Pancreas (tissue), 10 donors: ENCODE data around the gene HCST. TPM values are rescaled to one million over a fixed set of nuclear protein-coding genes. Genes with fewer than 3 reads are reported as not detected.
"Not testable (repeated sequence)": the region's sequence is repeated elsewhere in the genome, so short reads cannot be mapped to it uniquely, and the experiment has no call there.

ENCODE experiments used
- ATAC-seq, 4 donors: fragments of 200-7000 bp; cut with Tn5 transposase; one replicate each; pipeline versions ENCODE4 v1.8.0 to v1.9.1; 2020; ENCODE audit warnings: mild to moderate bottlenecking in 4 of 4, moderate library complexity in 4 of 4
- DNase-seq, 6 donors: peaks; one replicate each; pipeline ENCODE4 v3.0.0-alpha.2; 2020
- FAIRE-seq: peaks from 2 replicates; lab custom pipeline; 2012; peaks lifted over from hg19 to GRCh38; lab: Jason Lieb, UNC
- H3K27ac ChIP-seq, 4 donors: fragments of 200-600 bp; sonication (generic); 1 replicate in 3 of 4; 2 replicates in 1 of 4; pipeline versions ENCODE4 v1.5.0 to v1.8.0; 2020
- H3K27me3 ChIP-seq, 4 donors: fragments of 200-600 bp; one replicate each; pipeline ENCODE4 v1.8.0; 2021
- H3K36me3 ChIP-seq, 3 donors: fragments of 200-600 bp; sonication (generic) in 1 of 3; one replicate each; pipeline versions ENCODE4 v1.5.0 to v1.8.0; 2020 to 2021
- H3K4me1 ChIP-seq, 3 donors: fragments of 200-600 bp; one replicate each; pipeline ENCODE4 v1.8.0; 2021
- H3K4me3 ChIP-seq, 4 donors: fragments of 200-600 bp; sonication (generic) in 2 of 4; one replicate each; pipeline versions ENCODE4 v1.5.0 to v1.8.0; 2020 to 2021
- H3K9me3 ChIP-seq, 4 donors: fragments of 200-600 bp; one replicate each; pipeline ENCODE4 v1.8.0; 2021
- WGBS, 2 donors: extraction: QIAGEN DNeasy Blood & Tissue Kit; methylation state at CpG; one replicate each; pipeline ENCODE4 v1.1.7; 2013; 5-methylcytosine and 5-hydroxymethylcytosine counted together
- intact Hi-C, 3 donors: fragments of 100-400 bp; cut with DNase I; formaldehyde crosslinking; loops; one replicate each; pipeline versions ENCODE4 v1.11.1 to v1.14.2; 2022
- polyA plus RNA-seq, 2 donors: library from polyadenylated mRNA; stranded (reverse); fragments of 200-250 nt; gene quantifications; one replicate each; pipeline ENCODE4 v1.2.3, GENCODE V29; 2013
- total RNA-seq, 6 donors: library from RNA; stranded (reverse); fragmentation: NEBNext Ultra II Directional in 4 of 6; extraction: Animal tissue kit (Norgen Biotek cat#: 25700) in 4 of 6; gene quantifications; one replicate each; pipeline versions ENCODE4 v1.2.1 to v1.2.4, GENCODE V29; 2021 to 2023
- TF ChIP-seq, protein P1 (sequence below), 4 donors: fragments of 200-600 bp; sonication (generic) in 3 of 4; IDR thresholded peaks; one replicate each; pipeline versions ENCODE4 v1.5.0 to v1.8.0; 2021; ENCODE audit warnings: antibody characterized with exemption in 4 of 4
- donor health status: healthy with polysubstance abuse.
- donor health status: DM: no; HTN: no; CAD: no; lungs with moderate emphysema.
- donor health status: DM: no; HTN: no; CAD: no.
- donor health status: control.
- donor health status: control.
- donor health status: Bipolar disorder and iron deficiency.
- donor health status: DM: yes; HTN: yes; CAD: no.
- donor health status: DM: no; HTN: no; CAD: no.
- donor health status: DM: no; HTN: no; CAD: no.
- donor health status: DM: yes; HTN: yes; CAD: no.

Gene HCST
- total and polyA plus RNA-seq, 8 donors = 0.46 to 10.2 (median 2.2) TPM

DNA sequence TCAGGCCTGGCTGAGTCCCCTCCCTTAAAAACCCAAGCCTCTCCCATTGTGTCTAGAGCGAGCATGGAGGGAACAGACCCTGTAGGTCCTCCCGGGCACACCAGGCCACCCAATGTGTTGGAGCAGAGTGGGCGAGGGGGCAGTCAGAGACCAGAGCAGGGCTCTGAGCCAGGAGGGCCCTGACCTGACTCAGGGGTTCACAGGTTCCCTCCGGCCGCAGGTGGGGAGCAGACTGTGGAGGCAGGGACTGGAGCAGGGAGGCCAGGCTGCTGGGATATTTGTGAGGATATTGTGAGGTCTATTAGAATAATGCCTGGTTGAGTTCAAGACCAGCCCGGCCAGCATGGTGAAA lies 7.3 kb downstream of the HCST start:
- no peaks in the 10 kb centered on the region for H3K9me3 ChIP-seq
- DNase-seq = no peak
- 64 to 84% methylated on average over 6 of the region's 6 CpGs for WGBS, 2 donors
- no peak for ATAC-seq
- H3K36me3 ChIP-seq = no peaks in the 10 kb centered on the region
- no peak for FAIRE-seq
- H3K27ac ChIP-seq = peak overlapping the region in 2 of 4 donors; percentile 35 to 62
- H3K4me3 ChIP-seq = no peak overlapping the region
- intact Hi-C loops = no loop called here
- H3K27me3 ChIP-seq = no peaks in the 10 kb centered on the region
- TF ChIP-seq, protein P1, sequence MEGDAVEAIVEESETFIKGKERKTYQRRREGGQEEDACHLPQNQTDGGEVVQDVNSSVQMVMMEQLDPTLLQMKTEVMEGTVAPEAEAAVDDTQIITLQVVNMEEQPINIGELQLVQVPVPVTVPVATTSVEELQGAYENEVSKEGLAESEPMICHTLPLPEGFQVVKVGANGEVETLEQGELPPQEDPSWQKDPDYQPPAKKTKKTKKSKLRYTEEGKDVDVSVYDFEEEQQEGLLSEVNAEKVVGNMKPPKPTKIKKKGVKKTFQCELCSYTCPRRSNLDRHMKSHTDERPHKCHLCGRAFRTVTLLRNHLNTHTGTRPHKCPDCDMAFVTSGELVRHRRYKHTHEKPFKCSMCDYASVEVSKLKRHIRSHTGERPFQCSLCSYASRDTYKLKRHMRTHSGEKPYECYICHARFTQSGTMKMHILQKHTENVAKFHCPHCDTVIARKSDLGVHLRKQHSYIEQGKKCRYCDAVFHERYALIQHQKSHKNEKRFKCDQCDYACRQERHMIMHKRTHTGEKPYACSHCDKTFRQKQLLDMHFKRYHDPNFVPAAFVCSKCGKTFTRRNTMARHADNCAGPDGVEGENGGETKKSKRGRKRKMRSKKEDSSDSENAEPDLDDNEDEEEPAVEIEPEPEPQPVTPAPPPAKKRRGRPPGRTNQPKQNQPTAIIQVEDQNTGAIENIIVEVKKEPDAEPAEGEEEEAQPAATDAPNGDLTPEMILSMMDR (IDR thresholded peaks at IDR 0.05) = no peak
- peaks cover 0 to 15% (median 0%) of the 10 kb centered on the region in 3 donors for H3K4me1 ChIP-seq

- WGBS, 2 donors = 87 to 90% methylated on average over 14 of the region's 14 CpGs
- peak overlapping the region in 1 of 4 donors; percentile 62 for H3K27ac ChIP-seq
Observed at GRCh38 chr19:35910355-35910754, 8.0 kb downstream of the HCST start.

DNA sequence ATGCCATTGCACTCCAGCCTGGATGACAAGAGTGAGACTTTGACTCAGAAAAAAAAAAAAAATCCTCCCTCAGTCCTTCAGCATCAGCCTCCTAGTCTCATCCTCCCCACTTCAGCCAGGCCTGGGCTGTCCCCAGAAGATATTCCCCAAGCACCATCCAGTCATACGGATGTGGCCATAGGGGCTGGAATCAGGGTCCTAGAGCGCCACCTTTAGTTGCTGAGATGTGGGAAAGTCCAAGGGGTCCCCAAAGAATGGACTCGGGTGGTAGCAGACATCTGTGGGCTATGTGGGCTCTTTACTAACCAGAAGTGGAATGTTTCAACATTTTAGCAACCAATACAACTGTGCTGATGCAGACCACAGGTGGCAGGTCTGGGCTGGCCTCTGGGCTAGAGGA lies 8.8 kb downstream of the HCST start:
- FAIRE-seq (no peak), DNase-seq (no peak), ATAC-seq (no peak)
- TF ChIP-seq, protein P1 (IDR thresholded peaks at IDR 0.05) = no peak
- Histone ChIP-seq H3K4me1 (peaks cover 0 to 14% (median 0%) of the 10 kb centered on the region in 3 donors), H3K27me3 (no peaks in the 10 kb centered on the region), H3K9me3 (no peaks in the 10 kb centered on the region), H3K27ac (no peak overlapping the region), H3K4me3 (no peak overlapping the region), H3K36me3 (no peaks in the 10 kb centered on the region)
- 55 to 57% methylated on average over 3 of the region's 3 CpGs for WGBS, 2 donors
- intact Hi-C loops = no loop called here

More at GRCh38 chr19:35910355-35910754, 8.0 kb downstream of the HCST start:
- ATAC-seq, H3K4me3 ChIP-seq, H3K9me3 ChIP-seq, intact Hi-C loops, FAIRE-seq, H3K36me3 ChIP-seq, DNase-seq, H3K27me3 ChIP-seq: not testable (repeated sequence)
- peaks cover 0 to 15% (median 0%) of the 10 kb centered on the region in 3 donors for H3K4me1 ChIP-seq

DNA sequence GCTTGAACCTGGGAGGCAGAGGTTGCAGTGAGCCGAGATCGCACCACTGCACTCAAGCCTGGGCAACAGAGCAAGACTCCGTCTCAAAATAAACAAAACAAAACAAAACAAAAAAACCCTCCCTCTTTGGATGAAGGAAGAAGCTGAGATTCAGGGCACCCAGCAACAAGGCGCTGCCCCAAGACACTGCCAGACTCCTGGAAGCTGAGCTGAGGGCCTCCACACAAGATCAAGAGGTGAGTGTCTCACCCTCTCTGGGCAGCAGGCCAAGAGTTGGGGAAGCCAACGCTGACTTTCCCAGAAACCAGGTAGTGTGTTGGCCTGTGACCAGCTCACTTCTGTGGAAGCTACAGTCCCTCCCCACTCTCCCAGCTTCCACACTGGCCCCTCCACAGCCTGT lies 9.5 kb downstream of the HCST start:
- peak; percentile 64 to 85 (median 78) for ATAC-seq
- Histone ChIP-seq H3K4me1 (peaks cover 0 to 9% (median 0%) of the 10 kb centered on the region in 3 donors), H3K36me3 (no peaks in the 10 kb centered on the region), H3K27me3 (no peaks in the 10 kb centered on the region), H3K4me3 (no peak overlapping the region), H3K27ac (no peak overlapping the region), H3K9me3 (no peaks in the 10 kb centered on the region)
- DNase-seq = peak; percentile 75 to 88 (median 84)
- intact Hi-C loops = no loop called here
- WGBS, 2 donors = 53 to 57% methylated on average over 5 of the region's 5 CpGs
- TF ChIP-seq, protein P1 (IDR thresholded peaks at IDR 0.05) = no peak
- no peak for FAIRE-seq

DNA sequence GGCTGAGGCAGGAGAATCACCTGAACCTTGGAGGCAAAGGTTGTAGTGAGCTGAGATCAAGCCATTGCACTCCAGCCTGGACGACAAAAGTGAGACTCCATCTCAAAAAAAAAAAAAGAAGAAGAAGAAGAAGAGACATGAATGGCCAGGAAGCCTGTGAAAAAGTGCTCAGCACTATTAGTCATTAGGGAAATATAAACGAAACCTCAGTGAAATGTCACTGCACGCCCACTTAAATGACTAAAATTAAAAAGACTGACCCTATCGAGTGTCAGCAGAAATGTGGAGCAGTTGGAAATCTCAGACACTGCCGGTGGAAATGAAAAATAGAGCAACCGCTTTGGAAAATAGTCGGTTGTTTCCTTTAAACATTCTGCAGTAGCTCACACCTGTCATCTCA lies 11.3 kb downstream of the HCST start:
- Histone ChIP-seq H3K27me3 (no peaks in the 10 kb centered on the region), H3K36me3 (no peaks in the 10 kb centered on the region), H3K27ac (peak overlapping the region in 1 of 4 donors; percentile 12), H3K9me3 (no peaks in the 10 kb centered on the region), H3K4me3 (no peak overlapping the region), H3K4me1 (peaks cover 0 to 9% (median 0%) of the 10 kb centered on the region in 3 donors)
- intact Hi-C loops = no loop called here
- TF ChIP-seq, protein P1 (IDR thresholded peaks at IDR 0.05) = no peak
- FAIRE-seq (no peak), ATAC-seq (no peak), DNase-seq (no peak)
- 69 to 71% methylated on average over 7 of the region's 7 CpGs for WGBS, 2 donors
